HG02938 (cell line): ENCODE data around the gene MRPL18.

ENCODE experiments used
- ATAC-seq: cut with Tn5 transposase; IDR thresholded peaks from one replicate; pipeline ENCODE4 v1.9.1; 2021; ENCODE audit warnings: mild to moderate bottlenecking, moderate library complexity; ENCODE audit not compliant: unreplicated experiment

MRPL18 gene

DNA sequence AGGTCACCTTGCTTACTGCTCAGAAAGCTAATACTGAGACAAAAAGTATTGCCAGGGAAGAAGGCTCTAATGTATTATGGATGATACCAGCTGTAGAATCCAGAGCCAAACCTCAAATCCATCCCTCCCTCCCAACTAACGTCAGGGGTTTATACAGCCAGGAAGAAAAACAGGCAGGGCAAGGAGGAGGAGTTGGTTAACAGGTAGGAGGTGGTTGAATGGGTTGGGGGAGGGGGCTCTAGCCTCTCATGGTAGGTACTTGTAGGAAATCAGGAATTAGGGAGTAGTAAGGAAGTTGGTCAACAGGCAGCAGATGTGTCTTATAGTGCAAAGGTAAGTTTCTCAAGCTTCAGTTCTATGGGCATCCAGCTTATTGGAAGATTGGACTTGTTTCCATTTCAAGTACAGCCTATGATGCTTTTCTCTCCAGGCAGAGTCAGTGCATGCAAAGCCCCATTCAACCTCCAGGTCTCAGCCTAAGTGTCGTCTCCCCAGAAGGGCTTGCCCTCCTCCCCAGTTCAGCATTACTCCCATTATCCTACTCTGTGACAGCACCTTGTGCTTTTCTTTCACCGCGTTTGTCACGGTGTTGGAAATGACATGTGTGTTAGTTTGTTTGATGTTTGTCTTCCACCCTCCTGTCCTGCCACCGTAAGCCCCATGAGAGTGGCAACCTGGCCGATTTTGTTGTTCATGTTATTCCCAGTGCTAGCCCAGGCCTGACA lies 47.9 kb downstream of the MRPL18 start:
- ATAC-seq, result no peak

DNA sequence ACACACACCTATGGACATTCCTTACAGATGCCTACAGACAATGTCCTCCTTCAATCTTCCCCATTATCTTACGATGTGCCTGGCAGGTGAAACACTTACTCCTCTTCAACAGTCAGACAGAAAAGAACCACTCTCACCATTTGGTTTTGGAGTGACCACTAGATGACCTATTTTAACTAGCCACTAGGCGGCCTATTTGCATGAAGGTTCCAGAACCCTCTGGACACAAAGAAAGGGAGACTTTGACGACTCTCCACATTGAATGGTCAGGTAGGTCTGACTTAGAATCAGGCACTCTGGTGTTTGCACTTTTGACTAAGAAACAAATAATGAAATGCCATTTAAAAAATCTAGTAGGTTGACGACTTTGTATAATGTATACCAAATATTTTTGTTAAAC lies 51.8 kb downstream of the MRPL18 start:
- no peak for ATAC-seq

DNA sequence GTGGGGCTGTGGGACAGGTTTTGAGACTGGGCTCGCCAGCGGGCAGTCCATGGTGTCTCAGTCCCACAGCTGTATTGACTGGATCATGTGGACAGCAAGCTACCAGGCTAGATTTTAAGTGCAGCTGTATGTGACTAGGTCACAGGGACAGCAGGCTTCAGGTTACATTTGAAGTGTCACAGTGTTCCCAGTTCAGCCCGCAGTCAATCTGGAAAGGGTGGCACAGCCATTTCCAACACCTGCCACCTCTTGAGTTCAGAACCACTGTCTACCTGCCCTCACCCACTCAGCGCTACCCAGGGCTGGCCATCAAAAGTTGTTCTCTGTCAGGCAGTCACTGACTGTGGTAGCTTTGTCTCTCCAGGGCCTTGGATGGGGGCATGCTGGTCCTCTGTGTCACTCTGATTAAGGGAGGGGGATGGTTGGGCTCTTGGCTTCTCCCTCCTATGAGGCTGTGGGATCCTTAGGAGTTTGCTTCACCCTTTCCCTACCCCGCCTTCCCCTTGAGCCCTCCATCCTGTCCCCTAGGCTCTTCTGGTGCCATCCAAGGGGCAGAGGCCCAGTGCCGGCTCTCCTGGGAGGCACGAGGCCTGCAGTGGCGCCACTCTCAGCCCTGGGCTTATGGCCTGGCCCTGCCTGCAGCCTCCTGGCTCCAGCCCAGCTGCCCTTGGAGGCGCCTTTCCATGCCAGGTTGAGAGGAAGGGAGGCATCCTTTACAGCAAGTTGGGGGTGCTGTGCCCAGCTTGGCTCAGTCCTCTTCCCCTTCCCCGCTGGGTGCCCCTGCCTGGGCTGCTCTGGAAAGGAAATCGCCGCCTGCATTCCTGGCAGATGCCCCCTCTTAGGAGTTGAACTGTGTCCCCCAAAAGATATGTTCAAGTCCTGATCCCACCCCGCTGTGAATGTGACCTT lies 54.7 kb downstream of the MRPL18 start:
- no peak for ATAC-seq
